ENCODE data around the gene LSM7.
A peak's percentile ranks its signal among the peaks of the same experiment; 100 is the strongest.

LSM7 gene

DNA sequence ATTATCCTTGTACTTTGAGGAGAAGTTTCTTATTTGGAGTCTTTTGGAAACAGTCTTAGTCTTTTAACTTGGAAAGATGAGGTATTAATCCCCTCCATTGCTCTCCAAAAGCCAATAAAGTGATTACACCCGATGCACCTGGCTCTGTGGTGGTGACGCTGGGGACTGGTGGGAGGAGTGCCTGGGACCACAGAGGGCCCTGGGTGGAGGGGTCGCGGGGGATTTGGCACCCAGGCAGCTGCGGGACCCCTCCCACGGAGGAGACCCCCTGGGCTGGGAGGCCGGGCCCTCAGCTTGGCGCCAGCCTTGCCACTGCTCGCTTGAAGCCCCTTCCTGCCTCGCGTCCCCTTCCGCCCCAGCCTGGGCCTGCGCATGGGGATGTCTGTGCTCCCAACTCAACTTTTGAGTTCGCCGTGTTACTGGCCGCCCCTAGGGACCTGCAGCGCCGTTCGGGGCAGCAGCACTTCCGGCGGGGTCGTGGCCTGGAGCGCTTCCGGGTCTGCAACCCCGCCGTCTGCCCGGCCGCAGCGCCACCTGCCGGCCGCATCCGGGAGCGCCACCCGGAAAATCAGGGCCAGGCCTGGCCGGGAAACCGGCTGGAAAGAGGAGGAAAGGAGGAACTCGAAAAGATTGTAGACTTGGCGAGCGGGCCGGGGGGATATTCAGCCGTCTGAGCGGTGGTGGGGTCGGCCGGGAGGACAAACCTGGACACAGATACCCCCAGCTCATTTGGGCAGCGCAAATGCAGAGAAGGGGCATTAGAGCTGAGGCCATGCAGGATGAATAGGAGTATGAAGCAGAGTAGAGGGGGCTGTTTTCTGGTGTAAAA, 54.8 kb downstream of the LSM7 start:
- TF ChIP-seq, protein P1, sequence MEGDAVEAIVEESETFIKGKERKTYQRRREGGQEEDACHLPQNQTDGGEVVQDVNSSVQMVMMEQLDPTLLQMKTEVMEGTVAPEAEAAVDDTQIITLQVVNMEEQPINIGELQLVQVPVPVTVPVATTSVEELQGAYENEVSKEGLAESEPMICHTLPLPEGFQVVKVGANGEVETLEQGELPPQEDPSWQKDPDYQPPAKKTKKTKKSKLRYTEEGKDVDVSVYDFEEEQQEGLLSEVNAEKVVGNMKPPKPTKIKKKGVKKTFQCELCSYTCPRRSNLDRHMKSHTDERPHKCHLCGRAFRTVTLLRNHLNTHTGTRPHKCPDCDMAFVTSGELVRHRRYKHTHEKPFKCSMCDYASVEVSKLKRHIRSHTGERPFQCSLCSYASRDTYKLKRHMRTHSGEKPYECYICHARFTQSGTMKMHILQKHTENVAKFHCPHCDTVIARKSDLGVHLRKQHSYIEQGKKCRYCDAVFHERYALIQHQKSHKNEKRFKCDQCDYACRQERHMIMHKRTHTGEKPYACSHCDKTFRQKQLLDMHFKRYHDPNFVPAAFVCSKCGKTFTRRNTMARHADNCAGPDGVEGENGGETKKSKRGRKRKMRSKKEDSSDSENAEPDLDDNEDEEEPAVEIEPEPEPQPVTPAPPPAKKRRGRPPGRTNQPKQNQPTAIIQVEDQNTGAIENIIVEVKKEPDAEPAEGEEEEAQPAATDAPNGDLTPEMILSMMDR (conservative IDR thresholded peaks at IDR 0.05; ENCODE audit: low read depth), result peak; percentile 97
- H3K27ac ChIP-seq, result peak overlapping the region; percentile 94
- POLR2A ChIA-PET (ENCODE audit: low non-redundant PET), result interaction anchor here (0.5 kb wide), 1 partner anchor 115 kb away, joined by 3 read pairs; no protein-coding TSS in a partner anchor
- CTCF ChIA-PET, result interaction anchor here (0.6 to 0.8 kb wide), 2 partner anchors 12 to 203 kb away, joined by 4 to 5 read pairs; no protein-coding TSS in a partner anchor
- DNase-seq (ENCODE audit: low spot score), result peak; percentile 82
